Left renal cortex interstitium (tissue), 4 donors: ENCODE measurements around the gene OSBPL9. TPM values are rescaled to one million over a fixed set of nuclear protein-coding genes. Genes with fewer than 3 reads are reported as not detected.
"Not testable (repeated sequence)": the region's sequence is repeated elsewhere in the genome, so short reads cannot be mapped to it uniquely, and the experiment has no call there.

Experiments
- DNase-seq, 4 donors: peaks; one replicate each; pipeline ENCODE4 v3.0.0-alpha.2; 2013; ENCODE audit warnings: low read depth in 4 of 4, low spot score in 2 of 4, missing footprints in 1 of 4
- polyA plus RNA-seq, 4 donors: library from polyadenylated mRNA; unstranded; fragments of 120-200 nt; gene quantifications; one replicate each; pipeline ENCODE4 v1.2.1, GENCODE V29; 2013; ENCODE audit not compliant: insufficient read length in 4 of 4

The OSBPL9 gene
- polyA plus RNA-seq, 4 donors = 111 to 147 (median 133) TPM

DNA sequence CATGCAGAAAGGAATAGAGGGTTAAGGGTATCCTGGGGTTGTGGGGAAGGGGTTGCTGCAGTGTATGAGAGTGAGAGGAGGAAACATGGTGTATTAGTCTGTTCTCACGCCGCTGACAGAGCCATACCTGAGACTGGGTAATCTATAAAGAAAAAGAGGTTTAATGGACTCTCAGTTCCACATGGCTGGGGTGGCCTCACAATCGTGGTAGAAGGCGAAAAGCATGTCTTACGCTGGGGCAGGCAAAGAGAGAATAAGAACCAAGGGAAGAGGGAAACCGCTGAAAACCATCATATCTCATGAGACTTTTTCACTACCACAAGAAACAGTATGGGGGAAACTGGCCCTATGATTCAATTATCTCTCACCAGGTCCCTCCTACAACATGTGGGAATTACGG is 17.7 kb downstream of the OSBPL9 start:
- no peak for DNase-seq

DNA sequence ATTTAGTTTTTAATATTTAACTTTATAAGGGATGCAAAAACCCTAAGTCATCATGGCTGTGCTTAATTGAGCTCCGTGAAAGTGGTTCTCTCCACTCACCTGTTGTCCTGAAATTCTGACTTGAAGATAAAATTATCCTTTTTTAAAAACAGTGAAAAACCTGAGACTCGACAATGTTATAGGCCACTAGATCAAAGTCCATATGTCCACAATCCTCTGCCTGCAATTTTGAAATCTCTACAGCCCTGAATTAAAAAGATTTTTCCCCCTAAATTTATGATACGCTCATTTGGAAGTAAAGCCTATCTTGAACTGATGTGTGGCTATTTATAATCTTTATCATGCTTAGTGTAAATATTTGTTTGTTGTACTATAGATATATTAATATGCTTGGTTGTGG is 18.7 kb downstream of the OSBPL9 start:
- no peak for DNase-seq

DNA sequence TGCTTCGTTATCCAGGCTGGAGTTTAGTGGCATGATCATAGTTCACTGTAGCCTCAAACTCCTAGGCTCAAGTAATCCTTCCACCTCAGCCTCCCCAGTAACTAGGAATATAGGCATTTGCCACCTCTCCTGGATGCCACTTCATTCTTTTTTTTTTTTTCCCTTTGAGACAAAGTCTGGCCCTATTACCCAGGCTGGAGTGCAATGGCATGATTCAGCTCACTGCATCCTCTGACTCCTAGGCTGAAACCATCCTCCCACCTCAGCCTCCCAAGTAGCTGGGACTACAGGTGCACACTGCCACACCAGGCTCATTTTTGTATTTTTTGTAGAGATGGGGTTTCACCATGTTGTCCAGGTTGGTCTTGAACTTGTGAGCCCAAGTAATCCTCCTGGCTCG is 19.3 kb downstream of the OSBPL9 start:
- DNase-seq = no peak

DNA sequence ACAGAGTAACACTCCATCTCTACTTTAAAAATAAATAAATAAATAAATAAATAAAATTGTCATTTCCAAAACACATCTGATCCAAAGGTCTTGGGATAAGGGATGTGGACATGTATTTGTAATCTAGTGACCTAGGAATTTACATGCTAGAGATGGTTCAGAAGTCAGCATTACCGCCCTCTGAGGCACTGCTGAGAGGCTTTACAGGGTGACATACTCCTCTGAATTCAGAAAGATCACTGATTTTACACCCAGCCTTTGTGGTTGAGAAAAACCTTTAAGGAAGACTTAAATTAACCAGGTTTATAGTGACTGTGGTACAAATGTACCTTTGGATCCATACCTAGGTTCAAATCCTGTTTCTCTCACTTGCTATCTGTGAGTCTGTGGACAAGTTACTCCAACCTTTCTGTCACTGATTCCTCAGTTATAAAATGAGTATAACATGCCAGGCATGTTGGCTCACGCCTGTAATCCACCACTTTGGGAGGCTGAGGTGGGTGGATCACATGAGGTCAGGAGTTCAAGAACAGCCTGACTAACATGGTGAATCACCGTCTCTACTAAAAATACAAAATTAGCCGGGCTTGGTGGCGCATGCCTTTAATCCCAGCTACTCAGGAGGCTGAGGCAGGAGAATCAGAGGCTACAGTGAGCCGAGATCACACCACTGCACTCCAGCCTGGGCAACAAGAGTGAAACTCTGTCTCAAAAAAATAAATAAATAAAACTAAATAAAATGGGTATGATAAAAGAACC is 20.1 kb downstream of the OSBPL9 start:
- no peak for DNase-seq

DNA sequence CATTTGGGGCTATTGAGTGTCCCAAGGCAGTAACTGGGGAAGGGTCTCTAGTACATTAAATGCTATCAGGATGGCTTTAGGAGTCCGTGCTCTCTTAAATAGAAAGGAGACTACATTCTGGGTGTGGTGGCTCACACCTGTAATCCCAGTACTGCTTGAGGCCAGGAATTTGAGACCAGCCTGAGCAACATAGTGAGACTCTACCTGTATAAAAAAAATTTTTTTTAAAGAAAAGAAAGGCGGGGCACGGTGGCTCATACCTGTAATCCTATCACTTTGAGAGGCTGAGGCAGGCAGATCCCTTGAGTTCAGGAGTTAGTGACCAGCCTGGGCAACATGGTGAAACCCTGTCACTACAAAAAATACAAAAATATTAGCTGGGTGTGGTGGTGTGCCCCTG is 21.5 kb downstream of the OSBPL9 start:
- no peak for DNase-seq

DNA sequence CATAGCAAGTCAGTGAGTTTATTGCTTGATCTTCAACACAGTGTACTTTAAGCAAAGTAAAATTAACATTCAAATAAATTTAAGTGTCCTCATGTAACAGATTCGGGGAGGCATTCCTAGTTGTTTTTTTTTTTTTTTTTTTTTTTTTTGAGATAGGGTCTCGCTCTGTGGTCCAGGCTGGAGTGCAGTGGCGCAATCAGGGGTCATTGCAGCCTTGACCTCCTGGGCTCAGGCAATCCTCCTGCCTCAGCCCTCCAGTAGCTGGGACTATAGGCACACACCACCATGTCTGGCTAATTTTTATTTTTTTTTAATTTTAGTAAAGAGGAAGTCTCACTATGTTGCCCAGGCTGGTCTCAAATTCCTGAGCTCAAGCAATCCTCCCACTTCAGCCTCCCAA is 22.8 kb downstream of the OSBPL9 start:
- DNase-seq = no peak

DNA sequence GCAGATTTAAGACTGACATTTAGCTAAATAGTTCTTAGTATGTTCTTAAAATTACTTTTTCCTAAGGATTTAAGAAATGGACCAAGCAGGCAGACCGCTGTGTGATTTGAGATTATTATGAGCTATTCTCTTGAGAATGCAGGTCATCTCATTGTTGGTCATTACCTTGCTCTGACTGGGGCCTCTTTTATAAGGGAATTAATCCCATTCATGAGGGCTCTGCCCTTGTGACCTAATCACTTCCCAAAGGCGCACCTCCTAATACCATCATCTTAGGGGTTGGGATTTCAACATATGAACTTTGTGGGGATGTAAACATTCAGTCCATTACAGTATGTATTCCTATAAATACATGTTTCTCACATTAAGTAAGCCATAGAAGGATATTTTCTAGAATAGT is 24.2 kb downstream of the OSBPL9 start:
- no peak for DNase-seq

DNA sequence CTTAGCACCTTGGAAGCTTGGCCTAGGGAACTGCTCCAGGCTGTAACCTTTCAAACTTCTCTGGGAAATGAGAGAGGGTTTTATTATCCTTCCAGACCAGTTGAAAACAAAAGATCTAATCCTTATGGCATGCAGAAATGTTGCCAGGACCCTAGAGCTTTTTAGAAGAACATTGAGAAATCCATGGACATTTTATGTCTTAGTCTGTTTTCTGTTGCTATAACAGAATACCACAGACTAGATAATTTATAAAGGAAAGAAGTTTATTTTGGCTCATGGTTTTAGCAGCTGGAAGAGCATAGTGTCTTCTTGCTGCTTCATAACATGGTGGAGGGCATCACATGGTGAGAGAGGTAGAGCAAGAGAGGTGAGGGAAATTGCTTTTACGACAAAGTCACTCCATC is 25.8 kb downstream of the OSBPL9 start:
- peak in 2 of 4 donors; percentile 32 to 53 for DNase-seq

DNA sequence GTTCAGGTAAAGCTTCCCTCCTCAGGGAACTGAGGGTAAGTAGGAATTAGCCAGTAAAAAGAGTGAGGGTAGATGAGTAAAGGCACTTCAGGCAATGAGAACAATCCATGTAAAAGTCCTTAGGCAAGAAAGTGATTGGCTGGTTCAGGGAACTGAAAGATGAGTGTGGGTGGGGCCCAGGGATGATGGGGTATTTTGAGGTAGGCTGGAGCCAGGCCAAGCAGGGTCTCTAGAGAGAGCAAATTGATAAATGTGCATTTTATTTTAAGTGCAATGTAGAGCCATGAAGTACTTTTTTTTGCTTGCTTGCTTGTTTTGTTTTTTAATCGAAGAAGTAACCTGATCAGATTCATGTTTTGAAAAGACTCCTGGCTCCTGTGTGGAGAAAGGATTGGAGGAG is 26.5 kb downstream of the OSBPL9 start:
- no peak for DNase-seq

DNA sequence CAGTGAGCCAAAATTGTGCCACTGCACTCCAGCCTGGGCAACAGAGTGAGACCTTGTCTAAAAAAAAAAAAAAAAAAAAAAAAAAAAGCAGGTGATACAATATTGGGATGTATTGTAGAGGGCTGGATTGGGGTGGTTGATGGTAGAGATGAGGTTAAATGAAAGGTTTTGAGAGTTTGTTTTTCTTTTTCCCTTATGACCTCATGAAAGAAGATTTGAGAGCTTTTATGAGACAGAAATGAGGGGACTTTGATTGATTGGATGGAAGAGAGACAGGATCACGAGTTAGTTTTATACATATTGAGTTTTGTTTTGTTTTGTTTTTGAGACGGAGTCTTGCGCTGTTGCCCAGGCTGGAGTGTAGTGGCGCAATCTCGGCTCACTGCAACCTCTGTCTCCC is 27.1 kb downstream of the OSBPL9 start:
- no peak for DNase-seq

DNA sequence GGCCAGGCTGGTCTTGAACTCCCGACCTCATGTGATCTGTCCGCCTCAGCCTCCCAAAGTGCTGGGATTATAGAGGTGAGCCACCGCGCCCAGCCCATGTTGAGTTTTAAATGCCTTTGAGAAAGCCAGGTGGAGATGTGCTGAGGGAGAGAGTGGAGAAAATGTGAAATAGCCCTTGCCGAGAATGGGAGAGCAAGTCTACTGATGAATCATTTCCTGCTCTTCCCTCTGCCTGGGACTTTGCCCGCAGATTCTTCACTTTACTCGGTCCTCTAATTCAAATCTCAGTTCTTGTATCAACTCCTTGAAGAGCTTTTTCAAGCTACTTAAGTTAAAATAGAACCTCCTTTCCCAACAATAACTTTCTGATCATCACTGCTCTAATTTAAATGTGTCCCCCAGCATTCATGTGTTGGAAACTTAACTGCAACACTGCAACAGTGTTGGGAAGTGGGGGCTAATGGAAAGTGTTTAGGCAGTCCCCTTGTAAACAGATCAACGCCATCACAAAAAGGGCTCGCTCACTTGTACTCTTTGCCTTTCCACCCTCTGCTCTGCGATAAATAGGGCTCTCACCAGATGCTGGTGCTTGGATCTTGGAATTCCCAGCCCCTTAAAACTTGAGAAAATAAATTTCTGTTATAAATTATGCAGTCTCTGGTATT is 27.8 kb downstream of the OSBPL9 start:
- no peak for DNase-seq

DNA sequence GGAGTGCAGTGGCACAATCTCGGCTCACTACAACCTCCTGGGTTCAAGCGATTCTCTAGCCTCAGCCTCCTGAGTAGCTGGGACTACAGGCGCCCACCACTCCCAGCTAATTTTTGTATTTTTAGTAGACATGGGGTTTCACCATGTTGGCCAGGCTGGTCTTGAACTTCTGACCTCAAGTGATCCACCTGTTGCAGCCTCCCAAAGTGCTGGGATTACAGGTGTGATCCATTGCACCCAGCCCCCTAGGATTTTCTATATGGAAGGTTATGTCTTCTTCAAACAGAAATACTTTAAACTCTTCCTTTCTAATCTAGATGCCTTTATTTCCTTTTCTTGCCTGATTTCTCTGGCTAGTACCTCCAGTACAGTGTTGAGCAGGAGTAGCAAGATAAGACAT is 29.7 kb downstream of the OSBPL9 start:
- DNase-seq = not testable (repeated sequence)

DNA sequence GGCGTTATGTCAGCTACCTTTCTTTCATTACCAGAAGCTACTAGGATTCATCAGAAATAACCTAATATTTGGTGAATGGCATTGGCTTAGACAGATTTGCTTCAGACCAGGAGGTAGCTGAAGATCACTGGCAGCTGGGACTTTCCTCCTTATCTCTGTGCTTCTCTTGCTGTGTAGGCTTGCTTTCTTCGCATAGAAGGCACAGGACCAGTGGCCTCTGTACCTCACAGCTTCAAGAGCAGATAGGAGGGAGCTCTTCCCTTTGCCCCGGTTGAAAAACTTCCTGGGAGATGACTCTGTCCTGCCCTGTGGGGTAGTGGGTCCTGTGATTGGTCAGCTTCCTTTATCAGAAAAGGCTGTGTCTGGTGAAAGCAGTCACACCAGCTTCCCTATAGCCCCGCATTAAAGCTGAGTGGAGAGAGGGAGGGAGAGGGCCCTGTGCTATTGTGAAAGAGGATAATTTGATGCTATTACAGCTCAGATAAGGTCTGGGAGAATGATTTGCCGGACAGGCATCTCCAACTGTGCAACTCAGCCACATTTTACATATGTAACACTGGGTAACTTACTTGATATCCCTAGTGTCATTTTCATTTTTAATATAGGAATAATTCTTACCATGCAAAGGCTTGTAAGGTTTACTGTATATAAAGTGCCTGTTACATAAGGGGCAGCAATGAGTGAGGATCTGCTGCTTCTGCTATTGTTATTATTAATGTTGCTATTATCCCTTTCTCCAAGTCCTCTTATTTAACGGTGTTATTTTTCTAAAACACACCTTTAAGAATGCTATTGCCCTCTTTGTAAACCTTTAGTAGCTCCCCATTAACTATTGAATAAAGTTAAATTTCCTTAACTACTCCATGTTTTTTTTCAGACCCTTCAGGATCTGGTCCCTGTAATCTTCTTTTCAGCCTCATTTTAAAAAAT is 31.6 kb downstream of the OSBPL9 start:
- no peak for DNase-seq

DNA sequence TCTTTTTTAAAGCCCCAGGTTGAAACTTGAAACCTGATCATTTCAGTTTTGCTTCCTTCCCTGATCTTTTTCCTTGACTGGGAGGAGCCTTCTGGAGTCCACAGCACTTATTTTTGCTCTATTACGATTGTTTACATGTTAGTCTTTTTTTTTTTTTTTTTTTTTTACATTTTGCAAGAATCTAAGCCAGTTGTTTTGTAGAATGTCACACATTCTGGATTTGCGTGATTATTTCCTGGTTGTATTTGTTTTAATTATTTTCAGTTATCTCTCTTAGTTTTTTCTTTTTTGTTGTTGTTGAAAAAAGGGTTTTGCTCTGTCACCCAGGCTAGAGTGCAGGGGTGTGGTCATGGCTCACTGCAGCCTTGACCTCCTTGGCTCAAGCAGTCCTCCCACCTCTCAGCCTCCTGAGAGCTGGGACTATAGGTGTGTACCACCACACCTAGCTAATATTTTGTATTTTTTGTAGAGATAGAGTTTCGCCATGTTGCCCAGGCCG is 32.8 kb downstream of the OSBPL9 start:
- DNase-seq = no peak

DNA sequence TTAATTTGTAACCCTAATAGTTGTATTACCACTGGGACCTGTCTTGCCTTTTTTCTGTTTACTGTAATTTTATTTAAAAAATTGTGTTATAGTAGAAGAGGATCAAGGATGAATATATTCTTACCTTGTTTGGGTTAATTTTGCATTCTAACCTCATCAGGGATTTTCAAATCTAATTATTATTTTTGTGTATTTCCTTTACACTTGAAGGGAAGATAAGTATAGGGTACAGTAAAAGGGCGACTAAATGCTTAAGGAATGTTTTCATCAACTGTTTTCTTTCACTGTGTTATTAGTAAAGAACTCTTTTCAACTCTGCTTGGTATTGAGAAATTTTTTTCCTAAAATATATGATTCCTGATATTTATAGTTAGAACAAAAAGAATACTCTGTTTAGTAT is 33.3 kb downstream of the OSBPL9 start:
- no peak for DNase-seq

DNA sequence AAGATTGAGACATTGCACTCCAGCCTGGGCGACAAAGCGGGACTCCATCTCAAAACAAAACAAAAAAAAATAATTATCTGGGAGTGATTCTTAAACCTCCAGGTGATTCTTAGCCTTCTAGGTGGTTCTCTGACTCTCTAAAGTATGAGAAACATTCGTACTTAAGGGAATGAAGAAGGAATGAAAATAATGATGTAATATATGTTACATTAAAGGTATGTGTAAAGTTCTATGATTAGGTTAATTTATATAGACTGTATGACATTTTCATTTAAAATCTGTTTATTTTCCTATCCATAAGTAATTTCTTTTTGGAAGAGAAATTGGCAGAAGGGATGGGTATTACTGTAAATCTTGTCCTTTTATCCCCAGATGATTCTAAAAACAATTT is 34.7 kb downstream of the OSBPL9 start:
- no peak for DNase-seq

DNA sequence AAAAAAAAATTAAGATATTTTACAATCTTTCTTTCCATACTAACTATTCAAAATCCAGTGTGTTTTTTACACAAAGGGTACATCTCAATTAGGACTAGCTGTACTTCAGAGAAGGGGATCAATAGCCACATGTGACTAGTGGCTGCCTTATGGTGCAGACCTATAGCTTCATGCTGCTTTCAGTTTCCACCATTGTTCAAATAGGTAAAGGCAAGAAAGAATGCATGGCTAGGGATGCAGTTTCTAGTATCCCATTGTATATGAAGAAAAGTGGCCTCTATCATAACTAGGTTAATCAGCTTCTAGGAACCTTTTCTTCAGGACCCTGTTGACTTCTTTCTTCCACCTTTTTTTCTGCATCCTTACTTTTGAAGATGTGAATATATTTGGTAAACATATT is 35.7 kb downstream of the OSBPL9 start:
- DNase-seq = no peak

DNA sequence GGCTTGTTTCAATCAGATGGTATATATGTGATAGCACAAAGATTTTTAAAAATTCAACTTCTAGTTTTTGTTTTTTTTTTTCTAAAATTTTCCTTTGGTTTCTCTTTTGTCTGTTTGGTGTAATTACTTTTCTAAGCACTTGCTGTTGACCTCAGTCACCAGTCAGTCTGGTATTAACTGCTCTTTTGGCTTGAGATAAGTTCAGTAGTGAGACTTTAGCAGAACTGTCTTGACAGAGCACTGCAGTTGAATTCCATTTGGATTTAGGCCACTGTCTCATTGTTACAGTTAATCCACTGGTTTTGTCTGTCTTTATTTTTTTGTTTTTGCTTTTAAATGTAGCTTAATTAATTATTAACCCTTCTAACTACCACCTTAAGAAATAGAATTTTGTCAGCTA is 36.2 kb downstream of the OSBPL9 start:
- no peak for DNase-seq

DNA sequence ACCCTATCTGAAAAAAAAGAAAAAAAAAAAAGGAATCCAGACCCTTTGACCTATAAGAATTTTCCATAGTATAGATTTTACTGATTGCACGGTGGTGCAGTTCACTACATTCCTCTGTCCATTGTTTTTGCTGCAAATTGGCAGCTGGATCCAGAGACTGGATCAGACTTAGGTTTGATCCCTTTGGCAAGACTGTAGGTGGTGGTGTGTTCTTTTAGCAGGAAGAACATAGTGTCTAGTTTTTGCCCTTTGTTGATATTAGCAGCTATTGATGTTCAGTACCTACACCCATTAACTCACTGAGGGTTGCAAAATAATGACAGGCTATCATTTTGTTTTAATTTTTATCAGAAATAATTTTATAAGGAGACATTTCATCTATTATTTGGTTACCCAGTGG is 37.1 kb downstream of the OSBPL9 start:
- DNase-seq = no peak

DNA sequence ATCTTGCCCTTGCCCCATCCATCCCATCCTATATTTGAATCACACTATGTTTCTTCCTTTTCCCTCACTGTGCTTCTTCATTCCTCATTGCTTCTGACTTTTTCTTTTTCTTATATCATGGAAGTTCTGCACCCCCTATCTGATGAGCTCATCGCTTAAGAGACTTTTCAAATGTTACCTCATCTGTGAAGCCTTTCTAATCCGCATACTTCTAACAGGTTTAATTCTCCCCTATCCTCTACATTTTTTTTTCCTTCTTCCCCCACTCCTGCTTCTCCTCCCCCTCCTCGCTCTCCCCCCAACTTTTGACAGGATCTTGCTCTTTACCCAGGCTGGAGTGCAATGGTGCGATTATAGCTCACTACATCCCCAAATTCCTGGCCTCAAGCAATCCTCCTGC is 39.5 kb downstream of the OSBPL9 start:
- no peak for DNase-seq

DNA sequence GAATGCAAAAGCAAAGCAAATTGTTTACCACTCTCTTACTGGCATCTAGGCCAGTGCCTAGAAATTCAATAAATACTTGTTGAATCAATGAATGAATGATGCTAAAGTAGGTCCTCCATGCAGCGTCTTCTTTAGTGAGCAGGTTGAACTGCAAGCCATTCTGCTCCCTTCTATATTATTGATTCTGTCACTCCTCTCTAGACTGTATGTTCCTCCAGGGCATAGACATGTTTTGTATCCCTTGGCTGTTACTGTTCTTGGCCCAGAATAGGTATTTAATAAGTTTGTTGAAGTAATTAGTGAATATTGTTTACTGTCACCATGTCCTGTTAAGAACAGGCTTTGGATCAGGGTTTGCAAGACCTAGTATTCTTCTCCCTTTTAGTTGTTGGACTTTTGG is 43.7 kb downstream of the OSBPL9 start:
- DNase-seq = no peak
